ENCODE measurements around the gene PLCB1. TPM values are rescaled to one million over a fixed set of nuclear protein-coding genes. Genes with fewer than 3 reads are reported as not detected.

Gene PLCB1
- total and polyA plus RNA-seq, 2 donors (not counting 3 experiments of a cell fraction or from before 2014, with no cell fraction given), result 10.2 to 53.4 TPM

- DNase-seq (ENCODE audit: low read depth, low spot score) (no peak), FAIRE-seq (no peak)
- ChIA-PET CTCF (no interaction called here), POLR2A (no interaction called here)
- Histone ChIP-seq H3K36me3 (ENCODE audit: control insufficient read depth in 2 of 2, extremely low read depth in 1 of 2, insufficient read depth in 2 of 2, low read length in 2 of 2) (no peaks in the 10 kb centered on the region), H3K27ac (ENCODE audit: insufficient read depth, low read depth, low read length) (no peak overlapping the region), H3K79me2 (ENCODE audit: control insufficient read depth, insufficient read depth, low read length) (no peaks in the 10 kb centered on the region), H3K9me1 (replicated peaks; ENCODE audit: control insufficient read depth, extremely low read depth, insufficient read depth, low read length) (no peaks in the 10 kb centered on the region), H3K9me3 (replicated peaks; ENCODE audit: control insufficient read depth, insufficient read depth, low read length) (no peaks in the 10 kb centered on the region), H3K4me2 (ENCODE audit: insufficient read depth, low read length) (no peak overlapping the region), H3K27me3 (ENCODE audit: control insufficient read depth in 2 of 2, insufficient read depth in 2 of 2, low read length in 2 of 2) (no peaks in the 10 kb centered on the region), H3K9ac (replicated peaks; ENCODE audit: extremely low read depth, insufficient read depth, low read length) (no peak overlapping the region), H2AFZ (ENCODE audit: low read depth, low read length) (no peak overlapping the region), H3K4me1 (ENCODE audit: control insufficient read depth, extremely low read depth, insufficient read depth, low read length) (no peaks in the 10 kb centered on the region), H3K4me3 (replicated peaks in 1 of 3; ENCODE audit: insufficient read depth in 1 of 3, low read depth in 1 of 3, low read length in 3 of 3) (no peak overlapping the region), H4K20me1 (replicated peaks; ENCODE audit: control insufficient read depth, extremely low read depth, insufficient read depth, low read length) (no peaks in the 10 kb centered on the region)
- BruUV-seq (replicated peaks), result no TSS peak
- dilution Hi-C loops (cut with MboI; ENCODE audit: extremely low pct_ligation_motif_present, low sequenced_read_pairs) (no loop called here), intact Hi-C loops (cut with micrococcal nuclease) (no loop called here)
- TF ChIP-seq POLR2AphosphoS5 (IDR thresholded peaks at IDR 0.05; ENCODE audit: insufficient read depth, low read depth, low read length), result no peak
These were observed 437.7 kb downstream of the PLCB1 start for GRCh38 chr20:8569766-8570165.

- no TSS peak for BruUV-seq (replicated peaks)
- H3K9ac ChIP-seq (replicated peaks; ENCODE audit: extremely low read depth, insufficient read depth, low read length), result no peak overlapping the region
- TF ChIP-seq POLR2AphosphoS5 (IDR thresholded peaks at IDR 0.05; ENCODE audit: insufficient read depth, low read depth, low read length), result no peak
- no peak for TF ChIP-seq MAX (IDR thresholded peaks at IDR 0.05; ENCODE audit: insufficient read depth, insufficient read length)
- no peak for TF ChIP-seq GATA2 (IDR thresholded peaks at IDR 0.05; ENCODE audit: insufficient read depth, insufficient read length, low read depth, low read length)
- no peak for TF ChIP-seq POLR2A (IDR thresholded peaks at IDR 0.05; ENCODE audit: low read depth, low read length)
- no peak for TF ChIP-seq JUN (IDR thresholded peaks at IDR 0.05; ENCODE audit: borderline replicate concordance, insufficient read depth, insufficient read length, low read depth)
- no peak for TF ChIP-seq CTCF (IDR thresholded peaks at IDR 0.05; ENCODE audit: extremely low read depth in 1 of 2, insufficient read depth in 1 of 2, low read depth in 1 of 2, low read length in 2 of 2)
- no peak for TF ChIP-seq MYC (IDR thresholded peaks at IDR 0.05; ENCODE audit: low read depth, low read length)
- no peak for TF ChIP-seq FOS (IDR thresholded peaks at IDR 0.05; ENCODE audit: borderline replicate concordance, insufficient read depth, low read length)
- TF ChIP-seq EZH2 (IDR thresholded peaks at IDR 0.05; ENCODE audit: borderline replicate concordance, low read depth, low read length, severe bottlenecking), result no peak
These were observed 439.5 kb downstream of the PLCB1 start for GRCh38 chr20:8571611-8572010.

More at GRCh38 chr20:8571611-8572010, 439.5 kb downstream of the PLCB1 start:
- Histone ChIP-seq H3K79me2 (ENCODE audit: control insufficient read depth, insufficient read depth, low read length) (no peaks in the 10 kb centered on the region), H3K36me3 (ENCODE audit: control insufficient read depth in 2 of 2, extremely low read depth in 1 of 2, insufficient read depth in 2 of 2, low read length in 2 of 2) (no peaks in the 10 kb centered on the region), H3K9me1 (replicated peaks; ENCODE audit: control insufficient read depth, extremely low read depth, insufficient read depth, low read length) (no peaks in the 10 kb centered on the region), H3K9me3 (replicated peaks; ENCODE audit: control insufficient read depth, insufficient read depth, low read length) (no peaks in the 10 kb centered on the region), H3K27ac (ENCODE audit: insufficient read depth, low read depth, low read length) (no peak overlapping the region), H4K20me1 (replicated peaks; ENCODE audit: control insufficient read depth, extremely low read depth, insufficient read depth, low read length) (no peaks in the 10 kb centered on the region), H3K4me3 (replicated peaks in 1 of 3; ENCODE audit: insufficient read depth in 1 of 3, low read depth in 1 of 3, low read length in 3 of 3) (no peak overlapping the region), H3K4me1 (ENCODE audit: control insufficient read depth, extremely low read depth, insufficient read depth, low read length) (no peaks in the 10 kb centered on the region), H2AFZ (ENCODE audit: low read depth, low read length) (no peak overlapping the region), H3K4me2 (ENCODE audit: insufficient read depth, low read length) (no peak overlapping the region), H3K27me3 (ENCODE audit: control insufficient read depth in 2 of 2, insufficient read depth in 2 of 2, low read length in 2 of 2) (no peaks in the 10 kb centered on the region)
- intact Hi-C loops (cut with micrococcal nuclease) (no loop called here), dilution Hi-C loops (cut with MboI; ENCODE audit: extremely low pct_ligation_motif_present, low sequenced_read_pairs) (no loop called here)
- no peak for DNase-seq (ENCODE audit: low read depth, low spot score)
- no peak for FAIRE-seq
- ChIA-PET CTCF (no interaction called here), POLR2A (no interaction called here)
